GM12892 (cell line): ENCODE data around the gene CCDC192.
A peak's percentile ranks its signal among the peaks of the same experiment; 100 is the strongest.

ENCODE experiments used
- DNase-seq: peaks from one replicate; pipeline ENCODE4 v3.0.0; 2011; ENCODE audit not compliant: insufficient read length
- FAIRE-seq: peaks from 2 replicates; lab custom pipeline; 2011; peaks lifted over from hg19 to GRCh38; lab: Jason Lieb, UNC
- POLR2A ChIP-seq: IDR thresholded peaks from 2 replicates; pipeline ENCODE4 v1.6.1; 2011; ENCODE audit warnings: low read depth, low read length, control low read depth
- POLR2AphosphoS5 ChIP-seq: IDR thresholded peaks from 2 replicates; pipeline ENCODE4 v1.6.1; 2011; ENCODE audit warnings: low read depth, low read length, control low read depth
- TAF1 ChIP-seq: IDR thresholded peaks from 2 replicates; pipeline ENCODE4 v1.6.1; 2011; ENCODE audit warnings: low read depth, mild to moderate bottlenecking, control low read depth, low read length, borderline replicate concordance

The CCDC192 gene

GRCh38 chr5:127967323-127967982 lies 264.3 kb downstream of the CCDC192 start:
- no peak for TF ChIP-seq TAF1
- no peak for TF ChIP-seq POLR2A
- TF ChIP-seq POLR2AphosphoS5, result no peak
- DNase-seq, result no peak
- FAIRE-seq, result no peak

DNA sequence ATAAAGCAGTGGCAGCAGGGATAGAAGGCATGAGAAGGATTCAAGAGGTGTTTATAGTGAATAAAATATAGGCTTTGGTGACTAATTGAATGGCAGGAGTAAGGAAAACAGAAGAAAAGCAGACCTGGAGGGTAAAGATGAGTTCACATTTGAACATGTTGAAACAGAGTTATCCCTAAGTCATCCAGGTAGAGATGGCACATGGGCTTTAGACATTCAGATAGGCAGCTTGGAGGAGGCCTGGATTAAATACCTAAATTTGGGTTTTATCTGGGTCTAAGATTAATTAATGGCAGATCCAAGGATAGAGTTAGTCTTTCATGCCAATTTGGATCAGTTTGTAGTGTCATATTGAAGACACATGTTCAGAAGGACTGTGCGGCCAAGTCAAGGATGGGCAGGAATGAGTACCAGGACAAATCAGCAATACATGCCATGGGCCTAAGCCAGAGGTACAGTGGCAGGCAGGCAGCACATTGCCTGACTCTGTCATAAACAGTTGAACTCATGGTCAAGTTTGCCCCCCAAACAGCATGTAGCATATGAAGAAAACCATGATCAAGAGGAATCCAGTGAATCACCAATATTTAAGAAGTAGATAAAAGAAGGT lies 264.9 kb downstream of the CCDC192 start:
- FAIRE-seq, result no peak
- DNase-seq, result no peak
- TF ChIP-seq POLR2AphosphoS5, result no peak
- TF ChIP-seq TAF1, result no peak
- TF ChIP-seq POLR2A, result no peak

- DNase-seq (no peak), FAIRE-seq (no peak)
- TF ChIP-seq POLR2A (no peak), POLR2AphosphoS5 (no peak), TAF1 (no peak)
Observed at GRCh38 chr5:127969002-127969401, 265.8 kb downstream of the CCDC192 start.

- DNase-seq (no peak), FAIRE-seq (no peak)
- TF ChIP-seq POLR2AphosphoS5 (no peak), POLR2A (no peak), TAF1 (no peak)
Observed at GRCh38 chr5:127969651-127970050, 266.5 kb downstream of the CCDC192 start.

DNA sequence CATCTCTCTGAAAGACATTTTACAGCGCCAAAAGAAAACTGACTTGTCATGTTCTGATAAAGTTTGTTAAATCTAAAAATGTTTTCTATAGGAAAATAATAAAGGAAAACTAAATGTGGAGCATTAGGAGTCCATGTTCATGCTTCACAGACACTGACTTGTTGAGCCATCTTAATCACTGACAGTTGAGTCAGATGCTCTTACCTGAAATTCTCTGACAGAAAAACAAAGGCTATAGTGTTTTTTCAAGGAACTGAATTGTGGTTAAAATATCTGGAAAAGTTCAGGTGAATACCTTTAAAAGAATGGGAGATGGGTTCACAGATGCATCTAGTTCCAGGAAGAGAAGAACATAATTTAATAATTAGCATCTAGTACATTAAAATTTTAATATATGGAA lies 266.9 kb downstream of the CCDC192 start:
- DNase-seq (no peak), FAIRE-seq (no peak)
- TF ChIP-seq POLR2A (no peak), TAF1 (no peak), POLR2AphosphoS5 (no peak)

GRCh38 chr5:127970854-127971425 lies 267.7 kb downstream of the CCDC192 start:
- no peak for DNase-seq

DNA sequence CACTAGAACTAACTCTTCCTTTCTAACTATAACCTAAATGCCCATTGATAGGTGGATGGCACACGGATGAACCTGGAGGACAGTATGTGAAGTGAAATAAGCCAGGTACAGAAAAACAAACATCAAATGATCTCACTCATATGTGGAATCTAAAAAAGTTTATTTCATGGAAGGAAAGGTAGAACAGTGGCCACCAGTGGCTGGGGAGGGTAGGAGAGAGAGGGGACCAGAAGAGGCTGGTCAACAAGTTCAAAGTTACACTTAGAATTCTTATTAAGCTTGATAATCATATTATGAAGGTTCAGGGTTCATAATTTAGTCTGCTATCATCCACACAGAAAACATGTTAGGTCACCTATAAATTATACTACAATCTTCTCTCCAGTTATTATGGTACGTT lies 272.8 kb downstream of the CCDC192 start:
- no peak for TF ChIP-seq POLR2AphosphoS5
- no peak for TF ChIP-seq TAF1
- TF ChIP-seq POLR2A, result no peak
- FAIRE-seq, result no peak

More at GRCh38 chr5:127970854-127971425, 267.7 kb downstream of the CCDC192 start:
- TF ChIP-seq POLR2A (no peak), TAF1 (no peak), POLR2AphosphoS5 (no peak)
- no peak for FAIRE-seq

GRCh38 chr5:127976525-127976924 lies 273.3 kb downstream of the CCDC192 start:
- TF ChIP-seq TAF1 (no peak), POLR2A (no peak)
- no peak for FAIRE-seq
- no peak for DNase-seq

More for the DNA sequence above, 272.8 kb downstream of the CCDC192 start:
- DNase-seq, result no peak

- TF ChIP-seq POLR2A (no peak), POLR2AphosphoS5 (no peak), TAF1 (no peak)
Observed at GRCh38 chr5:127976991-127977717, 274.0 kb downstream of the CCDC192 start.

DNA sequence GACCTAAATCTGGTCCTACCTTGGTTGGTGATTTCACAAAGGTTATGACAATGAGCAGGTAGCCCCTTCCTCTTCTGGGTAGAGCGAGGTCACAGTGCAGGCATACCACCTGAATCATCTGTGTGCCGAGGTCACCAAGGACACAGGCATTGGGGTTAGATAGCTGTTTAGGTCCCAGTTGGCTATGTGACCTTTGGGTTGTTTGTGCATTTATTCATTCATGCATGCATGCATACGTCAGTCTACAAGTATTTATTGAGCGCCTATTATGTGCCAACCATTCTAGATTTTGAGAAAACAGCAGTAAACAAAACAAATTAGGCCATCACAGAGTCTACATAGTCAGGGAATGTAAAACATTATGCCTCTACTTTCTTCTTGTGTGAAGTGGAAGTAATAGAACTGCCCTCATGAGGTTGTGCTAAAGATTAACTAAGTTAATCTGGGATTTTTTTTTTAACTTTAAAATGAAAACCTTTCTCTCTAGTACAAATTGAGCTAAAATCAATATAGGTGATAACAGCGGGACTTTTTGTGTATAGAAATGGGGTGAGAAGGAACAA lies 275.6 kb downstream of the CCDC192 start:
- no peak for FAIRE-seq
- TF ChIP-seq POLR2AphosphoS5 (no peak), POLR2A (no peak), TAF1 (no peak)
- no peak for DNase-seq

More at GRCh38 chr5:127976991-127977717, 274.0 kb downstream of the CCDC192 start:
- FAIRE-seq (peak; percentile 5), DNase-seq (no peak)

GRCh38 chr5:127979475-127979874 lies 276.3 kb downstream of the CCDC192 start:
- FAIRE-seq (no peak), DNase-seq (no peak)
- TF ChIP-seq POLR2AphosphoS5 (no peak), POLR2A (no peak), TAF1 (no peak)
